Measurements from ENCODE around the gene HSPBAP1.

HSPBAP1 gene

GRCh38 chr3:122705379-122705778, 88.3 kb downstream of the HSPBAP1 start:
- TF ChIP-seq TSHZ2 (CRISPR knock-in tag; IDR thresholded peaks at IDR 0.05) (no peak), RARB (CRISPR knock-in tag; IDR thresholded peaks at IDR 0.05) (no peak), CSDC2 (CRISPR knock-in tag; IDR thresholded peaks at IDR 0.05) (no peak), TCF4 (CRISPR knock-in tag; IDR thresholded peaks at IDR 0.05; ENCODE audit: borderline replicate concordance) (no peak), OSR1 (CRISPR knock-in tag; IDR thresholded peaks at IDR 0.05) (no peak), ZNF70 (CRISPR knock-in tag; IDR thresholded peaks at IDR 0.05) (no peak), CREB5 (CRISPR knock-in tag; IDR thresholded peaks at IDR 0.05; ENCODE audit: low read depth) (no peak; the same call in 1 of the 2 replicates)
- ATAC-seq = no peak

DNA sequence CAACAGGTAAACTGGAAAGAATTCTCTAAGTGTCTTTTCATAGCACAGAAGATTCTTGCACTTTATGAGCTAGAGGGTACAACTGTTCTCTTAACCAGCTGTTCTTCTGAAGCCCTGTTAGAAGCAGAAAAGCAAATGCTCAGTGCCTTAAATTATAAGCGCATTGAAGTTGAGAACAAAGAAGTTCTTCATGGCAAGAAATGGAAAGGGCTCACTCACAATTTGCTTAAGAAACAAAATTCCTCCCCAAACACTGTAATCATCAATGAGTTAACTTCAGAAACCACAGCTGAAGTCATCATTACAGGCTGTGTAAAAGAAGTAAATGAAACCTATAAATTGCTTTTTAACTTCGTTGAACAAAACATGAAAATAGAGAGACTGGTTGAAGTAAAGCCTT, 93.4 kb downstream of the HSPBAP1 start:
- no peak for ATAC-seq

DNA sequence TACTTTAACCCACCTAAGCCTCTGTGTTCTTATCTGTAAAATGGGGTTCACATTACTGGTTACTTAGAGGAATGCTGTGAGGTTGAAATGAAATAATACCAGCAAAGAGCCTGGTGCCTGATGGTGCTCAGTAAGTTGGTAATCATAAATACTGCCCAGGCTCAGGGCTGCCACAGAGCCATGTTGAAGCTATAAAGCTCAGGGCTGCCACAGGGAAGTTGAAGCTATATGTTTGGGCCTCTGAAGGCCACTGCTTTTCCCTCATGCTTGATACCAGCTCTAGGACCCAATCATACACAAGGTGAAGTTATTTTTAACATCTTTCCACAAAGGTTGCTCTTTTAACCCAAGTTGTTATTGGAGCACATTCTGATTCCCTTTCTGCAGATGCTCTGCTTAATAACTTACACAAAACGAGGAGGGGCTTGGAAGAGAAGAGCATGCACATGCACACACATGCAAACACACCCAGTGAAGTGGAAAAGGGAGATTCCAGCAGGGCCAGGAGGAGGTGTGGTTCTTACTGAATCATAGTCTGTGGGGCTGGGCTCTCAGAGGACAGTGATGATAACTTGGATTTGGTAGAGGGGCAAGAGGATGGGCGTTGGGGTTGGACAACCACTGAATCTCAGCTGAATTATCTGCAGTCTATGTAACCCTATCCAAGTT, 95.5 kb downstream of the HSPBAP1 start:
- TF ChIP-seq RARB (CRISPR knock-in tag; IDR thresholded peaks at IDR 0.05) = no peak
- no peak for ATAC-seq

More for the DNA sequence above, 93.4 kb downstream of the HSPBAP1 start:
- TF ChIP-seq RARB (CRISPR knock-in tag; IDR thresholded peaks at IDR 0.05) (no peak), OSR1 (CRISPR knock-in tag; IDR thresholded peaks at IDR 0.05) (no peak), SNAI2 (CRISPR knock-in tag; IDR thresholded peaks at IDR 0.05) (no peak), ZFP3 (CRISPR knock-in tag; IDR thresholded peaks at IDR 0.05) (no peak), TOX (CRISPR knock-in tag; IDR thresholded peaks at IDR 0.05; ENCODE audit: borderline replicate concordance) (no peak), GLIS3 (CRISPR knock-in tag; IDR thresholded peaks at IDR 0.05) (no peak), TSHZ2 (CRISPR knock-in tag; IDR thresholded peaks at IDR 0.05) (no peak), PPARA (CRISPR knock-in tag; IDR thresholded peaks at IDR 0.05; ENCODE audit: borderline replicate concordance) (no peak), ARNTL (CRISPR knock-in tag; IDR thresholded peaks at IDR 0.05; ENCODE audit: borderline replicate concordance, low read depth) (no peak), ISL1 (CRISPR knock-in tag; IDR thresholded peaks at IDR 0.05) (no peak), CSDC2 (CRISPR knock-in tag; IDR thresholded peaks at IDR 0.05) (no peak), ZNF8 (CRISPR knock-in tag; IDR thresholded peaks at IDR 0.05) (no peak), CREB5 (CRISPR knock-in tag; IDR thresholded peaks at IDR 0.05; ENCODE audit: low read depth) (no peak)

- no peak for ATAC-seq
- TF ChIP-seq RARB (CRISPR knock-in tag; IDR thresholded peaks at IDR 0.05) (no peak), CSDC2 (CRISPR knock-in tag; IDR thresholded peaks at IDR 0.05) (no peak), SNAI2 (CRISPR knock-in tag; IDR thresholded peaks at IDR 0.05) (no peak), PATZ1 (CRISPR knock-in tag; IDR thresholded peaks at IDR 0.05; ENCODE audit: borderline replicate concordance) (no peak), ZFP30 (CRISPR knock-in tag; IDR thresholded peaks at IDR 0.05) (no peak), TOX (CRISPR knock-in tag; IDR thresholded peaks at IDR 0.05; ENCODE audit: borderline replicate concordance) (no peak), ARNTL (CRISPR knock-in tag; IDR thresholded peaks at IDR 0.05; ENCODE audit: borderline replicate concordance, low read depth) (no peak), CSRNP3 (CRISPR knock-in tag; IDR thresholded peaks at IDR 0.05) (no peak), OSR1 (CRISPR knock-in tag; IDR thresholded peaks at IDR 0.05) (no peak), TCF4 (CRISPR knock-in tag; IDR thresholded peaks at IDR 0.05; ENCODE audit: borderline replicate concordance) (no peak), ZFP3 (CRISPR knock-in tag; IDR thresholded peaks at IDR 0.05) (no peak)
- TF ChIP-seq, protein P1, sequence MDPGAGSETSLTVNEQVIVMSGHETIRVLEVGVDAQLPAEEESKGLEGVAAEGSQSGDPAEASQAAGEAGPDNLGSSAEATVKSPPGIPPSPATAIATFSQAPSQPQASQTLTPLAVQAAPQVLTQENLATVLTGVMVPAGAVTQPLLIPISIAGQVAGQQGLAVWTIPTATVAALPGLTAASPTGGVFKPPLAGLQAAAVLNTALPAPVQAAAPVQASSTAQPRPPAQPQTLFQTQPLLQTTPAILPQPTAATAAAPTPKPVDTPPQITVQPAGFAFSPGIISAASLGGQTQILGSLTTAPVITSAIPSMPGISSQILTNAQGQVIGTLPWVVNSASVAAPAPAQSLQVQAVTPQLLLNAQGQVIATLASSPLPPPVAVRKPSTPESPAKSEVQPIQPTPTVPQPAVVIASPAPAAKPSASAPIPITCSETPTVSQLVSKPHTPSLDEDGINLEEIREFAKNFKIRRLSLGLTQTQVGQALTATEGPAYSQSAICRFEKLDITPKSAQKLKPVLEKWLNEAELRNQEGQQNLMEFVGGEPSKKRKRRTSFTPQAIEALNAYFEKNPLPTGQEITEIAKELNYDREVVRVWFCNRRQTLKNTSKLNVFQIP (CRISPR knock-in tag; IDR thresholded peaks at IDR 0.05; ENCODE audit: borderline replicate concordance, low read depth) = no peak
These were observed 97.6 kb downstream of the HSPBAP1 start for GRCh38 chr3:122695927-122696561.

Data from SK-N-SH treated with all-trans-retinoic acid at 6 μM for 48 hours (cell line).